ENCODE measurements around the gene CUBN. TPM values are rescaled to one million over a fixed set of nuclear protein-coding genes. Genes with fewer than 3 reads are reported as not detected.
A peak's percentile ranks its signal among the peaks of the same experiment; 100 is the strongest.

CUBN gene
- total and polyA plus RNA-seq, 9 of the 15 experiments (the other 6 are each of a cell fraction or from before 2014, with no cell fraction given), result 0.04 to 0.33 (median 0.09) TPM

GRCh38 chr10:16943295-16944285 lies 186.0 kb downstream of the CUBN start:
- ChIA-PET CTCF (ENCODE audit: low intra/inter-chr PET ratio) (no interaction called here), POLR2A (interaction anchor here (1.0 kb wide), 1 partner anchor 9 kb away, joined by 3 read pairs; no protein-coding TSS in a partner anchor)
- 43% methylated on average over 8 of the region's 8 CpGs for WGBS (ENCODE audit: insufficient coverage, low coverage, missing lambda C conversion rate)
- BruUV-seq (replicated peaks), result no TSS peak
- TF ChIP-seq HMBOX1 (IDR thresholded peaks at IDR 0.05) (peak; percentile 5; the same call in 1 of the 2 replicates), PCBP2 (IDR thresholded peaks at IDR 0.05; ENCODE audit: low read depth, low read length, poor library complexity, severe bottlenecking) (no peak)
- Histone ChIP-seq H4K20me1 (replicated peaks; ENCODE audit: control insufficient read depth, insufficient read depth, low read length) (no peaks in the 10 kb centered on the region), H3K36me3 (ENCODE audit: control insufficient read depth, insufficient read depth, low read length) (no peaks in the 10 kb centered on the region), H3K4me1 (replicated peaks in 1 of 2; ENCODE audit: control insufficient read depth in 2 of 2, insufficient read depth in 2 of 2, low read length in 2 of 2) (peaks cover 0 to 7% of the 10 kb centered on the region in 2 experiments; a peak in 2 of 5 replicates), H3K4me2 (ENCODE audit: insufficient read depth, low read length) (no peak overlapping the region), H3K4me3 (no peak overlapping the region), H3K27me3 (ENCODE audit: control insufficient read depth in 2 of 2, insufficient read depth in 2 of 2, low read length in 2 of 2) (no peaks in the 10 kb centered on the region), H3K9me3 (replicated peaks; ENCODE audit: control insufficient read depth, insufficient read depth, low read depth, low read length) (no peaks in the 10 kb centered on the region), H3K9ac (ENCODE audit: insufficient read depth in 1 of 2, low read depth in 2 of 2, low read length in 2 of 2) (no peak overlapping the region), H3K9me1 (ENCODE audit: control insufficient read depth, insufficient read depth, low read length) (no peaks in the 10 kb centered on the region), H3K27ac (ENCODE audit: extremely low read depth, low read depth, low read length) (no peak overlapping the region), H3K79me2 (ENCODE audit: control insufficient read depth, insufficient read depth, low read length) (no peaks in the 10 kb centered on the region), H2AFZ (ENCODE audit: low read depth, low read length) (no peak overlapping the region)
- ATAC-seq, result no peak
- intact Hi-C loops (cut with micrococcal nuclease) (no loop called here), in situ Hi-C loops (cut with MboI) (no loop called here)
- DNase-seq (ENCODE audit: extremely low read depth in 1 of 4, low spot score in 3 of 4), result no peak
- FAIRE-seq, result no peak

All from K562 (cell line).